Lung (tissue), 12 donors: ENCODE measurements around the gene RPH3AL. TPM values are rescaled to one million over a fixed set of nuclear protein-coding genes. Genes with fewer than 3 reads are reported as not detected.
A peak's percentile ranks its signal among the peaks of the same experiment; 100 is the strongest.

ENCODE experiments used
- ATAC-seq: fragments of 200-7000 bp; cut with Tn5 transposase; one replicate; pipeline ENCODE4 v1.9.1; 2020; ENCODE audit warnings: moderate number of reproducible peaks; ENCODE audit not compliant: insufficient read depth, low FRiP score
- DNase-seq, 3 donors: peaks; one replicate each; pipeline ENCODE4 v3.0.0-alpha.2; 2013 to 2017
- H3K27ac ChIP-seq, 2 donors: one replicate each; pipeline ENCODE4 v1.5.1; 2013; ENCODE audit warnings: mild to moderate bottlenecking in 2 of 2, moderate library complexity in 2 of 2, control low read depth in 1 of 2, inconsistent platforms in 1 of 2, low read depth in 1 of 2, low read length in 1 of 2
- H3K27me3 ChIP-seq, 3 donors: one replicate each; pipeline ENCODE4 v1.5.1; 2013; ENCODE audit warnings: low read length in 2 of 3; ENCODE audit not compliant: control insufficient read depth in 3 of 3, insufficient read depth in 3 of 3
- H3K36me3 ChIP-seq, 4 donors: one replicate each; pipeline ENCODE4 v1.5.1; 2013; ENCODE audit warnings: low read length in 4 of 4, mild to moderate bottlenecking in 1 of 4, moderate library complexity in 1 of 4; ENCODE audit not compliant: control insufficient read depth in 4 of 4, insufficient read depth in 4 of 4
- H3K4me1 ChIP-seq, 5 donors: one replicate each; pipeline ENCODE4 v1.5.1; 2013; ENCODE audit warnings: low read length in 5 of 5, mild to moderate bottlenecking in 2 of 5, moderate library complexity in 1 of 5; ENCODE audit not compliant: control insufficient read depth in 5 of 5, insufficient read depth in 5 of 5
- H3K4me3 ChIP-seq: one replicate; pipeline ENCODE4 v1.5.1; 2013; ENCODE audit warnings: mild to moderate bottlenecking, control low read depth, moderate library complexity
- H3K9ac ChIP-seq, 2 donors: one replicate each; pipeline ENCODE4 v1.5.1; 2013; ENCODE audit warnings: low read length in 2 of 2, control low read depth in 1 of 2; ENCODE audit not compliant: insufficient read depth in 1 of 2
- H3K9me3 ChIP-seq, 4 donors: one replicate each; pipeline ENCODE4 v1.5.1; 2013; ENCODE audit warnings: low read length in 3 of 4, mild to moderate bottlenecking in 1 of 4, moderate library complexity in 1 of 4; ENCODE audit not compliant: control insufficient read depth in 4 of 4, insufficient read depth in 3 of 4
- WGBS, 2 donors: extraction: QIAGEN DNeasy Blood & Tissue Kit; methylation state at CpG; one replicate each; pipeline ENCODE4 v1.1.7; 2013; 5-methylcytosine and 5-hydroxymethylcytosine counted together
- polyA plus RNA-seq, 2 donors: library from polyadenylated mRNA; stranded (reverse); fragments of 200-250 nt; gene quantifications; one replicate each; pipeline ENCODE4 v1.2.1, GENCODE V29; 2013
- total RNA-seq, 2 donors: library from RNA; depleted of rRNA in 1 of 2; stranded (reverse); fragments of >200 nt in 1 of 2; gene quantifications; one replicate each; pipeline ENCODE4 v1.2.1, GENCODE V29; 2014 to 2021
- TF ChIP-seq, protein P1 (sequence below): IDR thresholded peaks from 2 replicates; pipeline ENCODE4 v1.5.1; 2012; ENCODE audit warnings: mild to moderate bottlenecking; ENCODE audit errors: control extremely low read depth, extremely low read depth
- donor health status: control.
- donor health status: control.
- donor health status: Bipolar disorder and iron deficiency.
- donor health status: healthy.
- donor health status: DM: yes; HTN: yes; CAD: no.

The RPH3AL gene
- total and polyA plus RNA-seq, 4 donors: 19.5 to 76.6 (median 21.6) TPM

DNA sequence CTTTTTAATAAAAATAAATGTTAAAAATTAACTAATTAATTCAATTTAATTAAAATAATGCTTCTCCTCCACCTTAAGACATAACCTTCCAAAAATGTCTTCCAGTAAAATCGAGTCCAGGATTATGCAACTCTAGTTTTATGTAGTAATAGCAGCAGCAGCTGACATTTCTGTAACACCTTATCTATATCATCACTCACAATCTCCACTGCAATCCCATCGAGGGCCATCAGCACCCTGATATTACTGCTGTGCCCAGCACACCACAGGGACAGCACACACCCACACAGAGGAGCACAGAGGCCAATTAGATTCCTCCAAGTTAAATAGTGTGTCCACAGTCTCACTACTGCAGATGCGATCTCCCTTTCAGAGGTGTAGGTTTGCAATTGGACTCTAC lies 2.9 kb downstream of the RPH3AL start:
- no peak overlapping the region for H3K4me3 ChIP-seq
- WGBS, 2 donors: 38 to 39% methylated on average over 3 of the region's 3 CpGs
- H3K4me1 ChIP-seq: peaks cover 0 to 42% (median 28%) of the 10 kb centered on the region in 5 donors
- ATAC-seq (no peak), DNase-seq (no peak)
- peak overlapping the region; percentile 43 to 88 for H3K27ac ChIP-seq
- H3K36me3 ChIP-seq: no peaks in the 10 kb centered on the region
- TF ChIP-seq, protein P1, sequence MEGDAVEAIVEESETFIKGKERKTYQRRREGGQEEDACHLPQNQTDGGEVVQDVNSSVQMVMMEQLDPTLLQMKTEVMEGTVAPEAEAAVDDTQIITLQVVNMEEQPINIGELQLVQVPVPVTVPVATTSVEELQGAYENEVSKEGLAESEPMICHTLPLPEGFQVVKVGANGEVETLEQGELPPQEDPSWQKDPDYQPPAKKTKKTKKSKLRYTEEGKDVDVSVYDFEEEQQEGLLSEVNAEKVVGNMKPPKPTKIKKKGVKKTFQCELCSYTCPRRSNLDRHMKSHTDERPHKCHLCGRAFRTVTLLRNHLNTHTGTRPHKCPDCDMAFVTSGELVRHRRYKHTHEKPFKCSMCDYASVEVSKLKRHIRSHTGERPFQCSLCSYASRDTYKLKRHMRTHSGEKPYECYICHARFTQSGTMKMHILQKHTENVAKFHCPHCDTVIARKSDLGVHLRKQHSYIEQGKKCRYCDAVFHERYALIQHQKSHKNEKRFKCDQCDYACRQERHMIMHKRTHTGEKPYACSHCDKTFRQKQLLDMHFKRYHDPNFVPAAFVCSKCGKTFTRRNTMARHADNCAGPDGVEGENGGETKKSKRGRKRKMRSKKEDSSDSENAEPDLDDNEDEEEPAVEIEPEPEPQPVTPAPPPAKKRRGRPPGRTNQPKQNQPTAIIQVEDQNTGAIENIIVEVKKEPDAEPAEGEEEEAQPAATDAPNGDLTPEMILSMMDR: no peak
- H3K27me3 ChIP-seq: no peaks in the 10 kb centered on the region
- no peak overlapping the region for H3K9ac ChIP-seq
- no peaks in the 10 kb centered on the region for H3K9me3 ChIP-seq

DNA sequence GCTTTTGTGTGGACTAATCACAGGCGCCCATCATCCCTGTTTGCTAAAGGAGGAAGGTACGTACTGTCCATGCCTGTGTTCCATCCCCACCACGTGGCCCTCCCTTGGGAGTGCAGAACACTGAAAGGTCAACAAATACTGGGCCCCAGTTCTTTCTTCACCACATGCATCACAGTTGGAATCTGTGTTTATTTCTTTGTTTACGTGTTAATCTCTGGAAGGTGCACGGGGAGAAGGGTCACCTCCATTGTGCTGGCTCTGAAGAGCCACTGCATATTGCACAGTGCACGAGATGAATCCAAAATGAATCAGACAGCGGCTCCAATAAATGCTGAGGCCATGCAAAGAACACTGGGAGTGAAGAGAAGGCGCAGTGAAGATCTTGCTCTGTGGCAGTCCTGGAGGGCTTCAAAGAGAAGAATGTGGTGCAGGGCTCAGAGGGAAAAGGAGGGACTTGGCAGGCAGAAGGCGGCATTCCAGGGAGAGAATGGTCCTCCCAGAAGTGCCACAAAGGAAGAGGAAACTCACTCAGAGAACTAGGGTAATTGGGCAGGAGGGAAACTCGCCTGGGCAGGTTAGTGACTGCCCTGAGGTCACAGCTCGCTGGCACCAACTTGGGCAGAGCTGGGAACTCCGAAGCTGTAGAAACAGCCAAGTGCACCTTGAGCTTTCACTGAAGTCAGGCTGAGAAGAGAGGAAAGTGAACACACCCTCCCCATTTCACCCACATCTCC lies 3.7 kb downstream of the RPH3AL start:
- Histone ChIP-seq H3K4me3 (no peak overlapping the region), H3K36me3 (no peaks in the 10 kb centered on the region), H3K27me3 (no peaks in the 10 kb centered on the region), H3K9me3 (peaks cover 0 to under 1% (median 0%) of the 10 kb centered on the region in 4 donors), H3K9ac (no peak overlapping the region), H3K27ac (peak overlapping the region; percentile 11 to 89), H3K4me1 (peaks cover 0 to 39% (median 24%) of the 10 kb centered on the region in 5 donors)
- TF ChIP-seq, protein P1: no peak
- peak; percentile 9 for ATAC-seq
- peak in 1 of 3 donors; percentile 56 for DNase-seq
- WGBS, 2 donors: 51 to 63% methylated on average over 12 of the region's 12 CpGs

DNA sequence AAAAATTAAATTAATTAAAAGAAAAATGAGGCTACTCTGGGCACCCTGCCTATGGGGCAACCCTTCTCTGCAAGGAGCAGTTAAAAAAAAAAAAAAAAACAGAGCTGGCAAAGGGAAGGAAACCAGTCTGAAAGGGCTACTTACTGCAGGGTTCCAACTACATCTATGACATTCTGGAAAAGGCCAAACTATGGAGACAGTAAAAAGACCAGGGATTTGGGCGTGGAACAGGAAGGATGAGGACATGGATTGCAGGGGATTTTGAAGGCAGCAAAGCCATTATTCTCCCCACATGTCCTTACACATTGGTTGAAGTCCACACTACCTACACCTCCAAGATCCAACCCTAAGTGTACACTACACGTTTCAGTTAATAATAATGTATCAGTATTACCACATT lies 4.6 kb downstream of the RPH3AL start:
- no peaks in the 10 kb centered on the region for H3K27me3 ChIP-seq
- H3K27ac ChIP-seq: peak overlapping the region; percentile 21 to 55
- WGBS, 2 donors: 34 to 44% methylated on average over 2 of the region's 2 CpGs
- H3K36me3 ChIP-seq: no peaks in the 10 kb centered on the region
- H3K4me1 ChIP-seq: peaks cover 0 to 34% (median 23%) of the 10 kb centered on the region in 5 donors
- ATAC-seq (no peak), DNase-seq (no peak)
- TF ChIP-seq, protein P1: no peak
- H3K9me3 ChIP-seq: peaks cover 0 to 1% (median 0%) of the 10 kb centered on the region in 4 donors
- no peak overlapping the region for H3K4me3 ChIP-seq
- no peak overlapping the region for H3K9ac ChIP-seq
